ENCODE results near the gene KDM1B. TPM values are rescaled to one million over a fixed set of nuclear protein-coding genes. Genes with fewer than 3 reads are reported as not detected.

The KDM1B gene
- total and polyA plus RNA-seq, 2 of the 8 experiments (the other 6 are each of a cell fraction or from before 2014, with no cell fraction given) = 3.7 to 7.5 TPM

DNA sequence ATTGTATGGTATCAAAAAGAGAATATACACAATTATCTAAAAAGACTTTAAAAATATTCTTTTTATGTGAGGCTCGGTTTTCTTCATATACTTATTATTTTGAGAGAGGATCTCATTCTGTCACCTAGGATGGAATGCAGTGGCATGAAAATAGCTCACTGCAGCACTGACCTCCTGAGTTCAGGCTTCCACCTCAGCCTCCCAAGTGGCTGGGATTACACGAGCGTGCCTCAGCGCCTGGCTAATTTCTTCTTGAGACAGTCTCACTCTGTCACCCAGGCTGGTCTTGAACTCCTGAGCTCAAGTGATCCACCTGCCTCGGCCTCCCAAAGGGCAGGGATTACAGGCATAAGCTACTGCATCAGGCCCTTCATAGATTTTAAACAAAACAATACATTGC is 98.4 kb downstream of the KDM1B start:
- POLR2A ChIA-PET (ENCODE audit: partially characterized antibody) = interaction anchor here (0.9 to 4.3 kb wide), 4 partner anchors 9 to 31 kb away, joined by 4 to 21 read pairs (median 8); partner anchors contain the start of gene DEK
- Histone ChIP-seq H3K79me2 (ENCODE audit: control insufficient read depth in 1 of 2, insufficient read depth in 2 of 2, low read length in 2 of 2) (peaks cover 8 to 97% of the 10 kb centered on the region in 2 experiments), H2AFZ (ENCODE audit: low read length) (no peak overlapping the region)

More for the DNA sequence above, 98.4 kb downstream of the KDM1B start:
- H3K27me3 ChIP-seq (replicated peaks in 1 of 4; ENCODE audit: control insufficient read depth in 3 of 4, extremely low read depth in 1 of 4, insufficient read depth in 3 of 4, low read length in 3 of 4) = no peaks in the 10 kb centered on the region
- peaks cover 8 to 14% of the 10 kb centered on the region in 2 experiments for H4K20me1 ChIP-seq (replicated peaks in 1 of 2; ENCODE audit: control insufficient read depth in 1 of 2, insufficient read depth in 2 of 2, low read length in 2 of 2)
- no peak overlapping the region for H3K4me2 ChIP-seq (ENCODE audit: insufficient read depth in 1 of 2, low read depth in 2 of 2, low read length in 2 of 2)
- DNase-seq (ENCODE audit: low read depth in 1 of 2, low spot score in 2 of 2) (no peak), FAIRE-seq (no peak)
- H3K23me2 ChIP-seq (ENCODE audit: low read depth, low read length) = no peaks in the 10 kb centered on the region
- H2BK120ac ChIP-seq (replicated peaks; ENCODE audit: low read depth, low read length) = no peak overlapping the region
- H3K27ac ChIP-seq (ENCODE audit: low read depth, low read length) = no peak overlapping the region
- no peak overlapping the region for H2BK20ac ChIP-seq (ENCODE audit: low read length)
- peaks cover 18 to 88% (median 58%) of the 10 kb centered on the region in 4 experiments for H3K36me3 ChIP-seq (ENCODE audit: control insufficient read depth in 2 of 4, insufficient read depth in 4 of 4, low read length in 3 of 4)
- no peak overlapping the region for H3K14ac ChIP-seq (ENCODE audit: insufficient read length)
- no peak overlapping the region for H4K8ac ChIP-seq (ENCODE audit: extremely low read depth, insufficient read depth, low read length)
- H3K9me3 ChIP-seq (ENCODE audit: insufficient read depth in 2 of 2, low read depth in 1 of 2, low read length in 1 of 2) = no peaks in the 10 kb centered on the region
- H3K23ac ChIP-seq (ENCODE audit: insufficient read length) = no peak overlapping the region
- no peaks in the 10 kb centered on the region for H3K79me1 ChIP-seq (ENCODE audit: low read depth, low read length)
- H3K56ac ChIP-seq (replicated peaks; ENCODE audit: insufficient read length, low read depth, low read length) = no peak overlapping the region
- H2BK5ac ChIP-seq (ENCODE audit: low read depth, low read length) = no peak overlapping the region
- CTCF ChIA-PET (ENCODE audit: partially characterized antibody) = interaction anchor here (0.9 to 1.6 kb wide), 3 partner anchors 49 to 250 kb away, joined by 3 to 5 read pairs (median 4); no protein-coding TSS in a partner anchor
- no peaks in the 10 kb centered on the region for H3K4me1 ChIP-seq (replicated peaks in 1 of 4; ENCODE audit: control insufficient read depth in 3 of 4, insufficient read depth in 4 of 4, low read length in 3 of 4)
- H2AK5ac ChIP-seq (ENCODE audit: low read depth, low read length) = no peak overlapping the region
- H4K91ac ChIP-seq (replicated peaks; ENCODE audit: insufficient read length, low read length) = no peak overlapping the region
- no peak overlapping the region for H3K4ac ChIP-seq (replicated peaks; ENCODE audit: insufficient read length, low read depth, low read length)
- H3K4me3 ChIP-seq (ENCODE audit: extremely low read depth in 1 of 4, insufficient read depth in 2 of 4, low read depth in 3 of 4, low read length in 4 of 4) = no peak overlapping the region
- no peak for TF ChIP-seq EGR1 (IDR thresholded peaks at IDR 0.05; ENCODE audit: borderline replicate concordance, low read depth, low read length)
- no peak for TF ChIP-seq JUN (IDR thresholded peaks at IDR 0.05; ENCODE audit: low read depth, low read length)
- TF ChIP-seq SAP30 (IDR thresholded peaks at IDR 0.05; ENCODE audit: insufficient read depth, insufficient replicate concordance, low read length) = no peak
- no peak for TF ChIP-seq POLR2A (IDR thresholded peaks at IDR 0.05; ENCODE audit: control extremely low read depth in 1 of 2, low read depth in 2 of 2, low read length in 2 of 2)
- no peak for TF ChIP-seq CBX5 (IDR thresholded peaks at IDR 0.05; ENCODE audit: low read depth, low read length)
- TF ChIP-seq KDM5A (IDR thresholded peaks at IDR 0.05; ENCODE audit: low read length) = no peak
- no peak for TF ChIP-seq TAF7 (optimal IDR thresholded peaks at IDR 0.05; ENCODE audit: borderline replicate concordance, low read depth, low read length)
- no peak for TF ChIP-seq ZNF274 (IDR thresholded peaks at IDR 0.05; ENCODE audit: borderline replicate concordance, extremely low read depth, low read length)
- TF ChIP-seq TBP (IDR thresholded peaks at IDR 0.05; ENCODE audit: low read depth, low read length) = no peak
- TF ChIP-seq CHD2 (IDR thresholded peaks at IDR 0.05; ENCODE audit: low read length) = no peak
- TF ChIP-seq CHD1 (IDR thresholded peaks at IDR 0.05; ENCODE audit: low read depth, low read length) = no peak
- TF ChIP-seq SUZ12 (IDR thresholded peaks at IDR 0.05; ENCODE audit: low read length) = no peak
- no peak for TF ChIP-seq ASH2L (IDR thresholded peaks at IDR 0.05; ENCODE audit: low read length)
- 91% methylated on average over 5 of the region's 5 CpGs; no CpG with 5 or more reads in 1 of the 2 experiments for WGBS, 2 experiments (ENCODE audit: extremely low coverage in 1 of 2, insufficient coverage in 1 of 2, insufficient read length in 1 of 2, insufficient replicate concordance in 2 of 2, low coverage in 1 of 2, low lambda C conversion rate in 2 of 2, missing lambda C conversion rate in 1 of 2)
- no peak overlapping the region for H3K9ac ChIP-seq (replicated peaks in 1 of 4; ENCODE audit: extremely low read depth in 1 of 4, low read depth in 3 of 4, low read length in 3 of 4)
- H2BK15ac ChIP-seq (ENCODE audit: low read length) = no peak overlapping the region
- H2BK12ac ChIP-seq (ENCODE audit: low read depth, low read length) = no peak overlapping the region
- no peak overlapping the region for H4K5ac ChIP-seq (ENCODE audit: insufficient read length, low read depth, low read length)
- no peak overlapping the region for H3K18ac ChIP-seq (ENCODE audit: extremely low read depth, low read length)
